ENCODE results near the gene TMEM88. TPM values are rescaled to one million over a fixed set of nuclear protein-coding genes. Genes with fewer than 3 reads are reported as not detected.
A peak's percentile ranks its signal among the peaks of the same experiment; 100 is the strongest.

Gene TMEM88
- total and polyA plus RNA-seq, 2 of the 13 experiments (the other 11 are each of a cell fraction or from before 2014, with no cell fraction given), result 0.31 to 0.66 TPM

- TF ChIP-seq ZBTB4 (CRISPR knock-in tag; IDR thresholded peaks at IDR 0.05; ENCODE audit: borderline replicate concordance) (no peak), ZNF740 (CRISPR knock-in tag; IDR thresholded peaks at IDR 0.05) (no peak; the same call in 1 of the 2 replicates), KAT7 (CRISPR knock-in tag; IDR thresholded peaks at IDR 0.05; ENCODE audit: borderline replicate concordance) (peak; percentile 48; the same call in 1 of the 2 replicates), GPBP1L1 (CRISPR knock-in tag; IDR thresholded peaks at IDR 0.05) (no peak), ZNF562 (CRISPR knock-in tag; IDR thresholded peaks at IDR 0.05; ENCODE audit: borderline replicate concordance) (no peak), ZNF468 (CRISPR knock-in tag; IDR thresholded peaks at IDR 0.05) (no peak; the same call in 1 of the 2 replicates), MTF2 (CRISPR knock-in tag; IDR thresholded peaks at IDR 0.05; ENCODE audit: borderline replicate concordance) (no peak), ZNF607 (CRISPR knock-in tag; IDR thresholded peaks at IDR 0.05; ENCODE audit: borderline replicate concordance) (no peak), ZFX (CRISPR knock-in tag; IDR thresholded peaks at IDR 0.05; ENCODE audit: low read depth) (peak; percentile 40; the same call in 1 of the 2 replicates), HCFC1 (IDR thresholded peaks at IDR 0.05; ENCODE audit: low read depth, low read length) (no peak), ZNF724P (CRISPR knock-in tag; IDR thresholded peaks at IDR 0.05; ENCODE audit: borderline replicate concordance) (no peak), DPF2 (CRISPR knock-in tag; IDR thresholded peaks at IDR 0.05; ENCODE audit: borderline replicate concordance, low read depth) (no peak), RBM39 (IDR thresholded peaks at IDR 0.05; ENCODE audit: low read depth, low read length, poor library complexity, severe bottlenecking) (peak; percentile 83), ZNF552 (CRISPR knock-in tag; IDR thresholded peaks at IDR 0.05; ENCODE audit: borderline replicate concordance) (no peak), ZNF713 (CRISPR knock-in tag; IDR thresholded peaks at IDR 0.05) (no peak), ZUFSP (CRISPR knock-in tag; IDR thresholded peaks at IDR 0.05; ENCODE audit: borderline replicate concordance) (no peak)
Measured at GRCh38 chr17:7835814-7836595, 18.9 kb upstream of the TMEM88 start (continued).

Data from HepG2 (cell line).